ENCODE results near the gene CRTC1. TPM values are rescaled to one million over a fixed set of nuclear protein-coding genes. Genes with fewer than 3 reads are reported as not detected.

CRTC1 gene
- total and polyA plus RNA-seq, 4 donors, result 1.5 to 3.5 (median 1.9) TPM

DNA sequence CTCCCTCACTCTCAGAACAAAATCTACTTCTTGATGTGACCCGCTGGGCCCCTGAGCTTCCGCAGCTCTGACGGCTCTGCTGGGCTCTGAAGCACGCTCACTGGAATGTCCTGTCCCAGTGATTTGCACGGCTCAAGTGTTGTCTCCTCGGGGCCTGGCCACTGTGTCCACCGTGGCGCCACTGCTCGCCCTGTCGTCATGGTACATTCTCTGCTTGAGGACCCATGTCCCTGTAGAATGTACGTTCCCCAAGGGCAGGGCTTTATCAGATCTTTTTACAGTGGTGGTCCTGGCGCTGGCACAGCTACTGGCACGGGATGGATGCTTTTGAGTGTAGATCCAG is 34.5 kb upstream of the CRTC1 start:
- Histone ChIP-seq H3K36me3 (ENCODE audit: control insufficient read depth in 4 of 4, insufficient read depth in 3 of 4, low read depth in 1 of 4, low read length in 3 of 4) (no peaks in the 10 kb centered on the region), H3K27ac (ENCODE audit: low read depth in 1 of 2, low read length in 2 of 2) (peak overlapping the region; percentile 74 to 78), H3K27me3 (ENCODE audit: control insufficient read depth in 4 of 4, insufficient read depth in 4 of 4, low read length in 3 of 4) (no peaks in the 10 kb centered on the region), H3K4me1 (ENCODE audit: control insufficient read depth in 4 of 4, insufficient read depth in 4 of 4, low read length in 3 of 4) (peaks cover 0 to 14% (median 2%) of the 10 kb centered on the region in 4 donors), H3K9ac (ENCODE audit: low read depth in 1 of 2, low read length in 2 of 2) (no peak overlapping the region), H3K4me3 (ENCODE audit: low read depth in 1 of 3, low read length in 3 of 3) (no peak overlapping the region), H3K9me3 (ENCODE audit: control insufficient read depth in 4 of 4, low read length in 3 of 4) (no peaks in the 10 kb centered on the region)
- 83% methylated on average over 13 of the region's 13 CpGs for WGBS
- DNase-seq (ENCODE audit: low spot score), result no peak
- TF ChIP-seq, protein P1, sequence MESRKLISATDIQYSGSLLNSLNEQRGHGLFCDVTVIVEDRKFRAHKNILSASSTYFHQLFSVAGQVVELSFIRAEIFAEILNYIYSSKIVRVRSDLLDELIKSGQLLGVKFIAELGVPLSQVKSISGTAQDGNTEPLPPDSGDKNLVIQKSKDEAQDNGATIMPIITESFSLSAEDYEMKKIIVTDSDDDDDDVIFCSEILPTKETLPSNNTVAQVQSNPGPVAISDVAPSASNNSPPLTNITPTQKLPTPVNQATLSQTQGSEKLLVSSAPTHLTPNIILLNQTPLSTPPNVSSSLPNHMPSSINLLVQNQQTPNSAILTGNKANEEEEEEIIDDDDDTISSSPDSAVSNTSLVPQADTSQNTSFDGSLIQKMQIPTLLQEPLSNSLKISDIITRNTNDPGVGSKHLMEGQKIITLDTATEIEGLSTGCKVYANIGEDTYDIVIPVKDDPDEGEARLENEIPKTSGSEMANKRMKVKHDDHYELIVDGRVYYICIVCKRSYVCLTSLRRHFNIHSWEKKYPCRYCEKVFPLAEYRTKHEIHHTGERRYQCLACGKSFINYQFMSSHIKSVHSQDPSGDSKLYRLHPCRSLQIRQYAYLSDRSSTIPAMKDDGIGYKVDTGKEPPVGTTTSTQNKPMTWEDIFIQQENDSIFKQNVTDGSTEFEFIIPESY (IDR thresholded peaks at IDR 0.05), result no peak
- TF ChIP-seq SP1 (IDR thresholded peaks at IDR 0.05) (no peak), FOXA2 (IDR thresholded peaks at IDR 0.05) (no peak), YY1 (IDR thresholded peaks at IDR 0.05) (no peak), HNF4G (IDR thresholded peaks at IDR 0.05) (no peak), HNF4A (conservative IDR thresholded peaks at IDR 0.05) (no peak), FOXA1 (IDR thresholded peaks at IDR 0.05) (no peak), RAD21 (IDR thresholded peaks at IDR 0.05) (no peak), NR2F2 (IDR thresholded peaks at IDR 0.05) (no peak), TAF1 (conservative IDR thresholded peaks at IDR 0.05) (no peak), JUND (IDR thresholded peaks at IDR 0.05) (no peak), GABPA (IDR thresholded peaks at IDR 0.05 in 1 of 2, conservative IDR thresholded peaks at IDR 0.05 in 1 of 2) (no peak), RXRA (IDR thresholded peaks at IDR 0.05) (no peak)
- TF ChIP-seq, protein P2, sequence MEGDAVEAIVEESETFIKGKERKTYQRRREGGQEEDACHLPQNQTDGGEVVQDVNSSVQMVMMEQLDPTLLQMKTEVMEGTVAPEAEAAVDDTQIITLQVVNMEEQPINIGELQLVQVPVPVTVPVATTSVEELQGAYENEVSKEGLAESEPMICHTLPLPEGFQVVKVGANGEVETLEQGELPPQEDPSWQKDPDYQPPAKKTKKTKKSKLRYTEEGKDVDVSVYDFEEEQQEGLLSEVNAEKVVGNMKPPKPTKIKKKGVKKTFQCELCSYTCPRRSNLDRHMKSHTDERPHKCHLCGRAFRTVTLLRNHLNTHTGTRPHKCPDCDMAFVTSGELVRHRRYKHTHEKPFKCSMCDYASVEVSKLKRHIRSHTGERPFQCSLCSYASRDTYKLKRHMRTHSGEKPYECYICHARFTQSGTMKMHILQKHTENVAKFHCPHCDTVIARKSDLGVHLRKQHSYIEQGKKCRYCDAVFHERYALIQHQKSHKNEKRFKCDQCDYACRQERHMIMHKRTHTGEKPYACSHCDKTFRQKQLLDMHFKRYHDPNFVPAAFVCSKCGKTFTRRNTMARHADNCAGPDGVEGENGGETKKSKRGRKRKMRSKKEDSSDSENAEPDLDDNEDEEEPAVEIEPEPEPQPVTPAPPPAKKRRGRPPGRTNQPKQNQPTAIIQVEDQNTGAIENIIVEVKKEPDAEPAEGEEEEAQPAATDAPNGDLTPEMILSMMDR (IDR thresholded peaks at IDR 0.05; ENCODE audit: low read depth, low read length, missing input control), result no peak
- TF ChIP-seq, protein P3, sequence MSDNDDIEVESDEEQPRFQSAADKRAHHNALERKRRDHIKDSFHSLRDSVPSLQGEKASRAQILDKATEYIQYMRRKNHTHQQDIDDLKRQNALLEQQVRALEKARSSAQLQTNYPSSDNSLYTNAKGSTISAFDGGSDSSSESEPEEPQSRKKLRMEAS (IDR thresholded peaks at IDR 0.05), result no peak
- TF ChIP-seq, protein P4, sequence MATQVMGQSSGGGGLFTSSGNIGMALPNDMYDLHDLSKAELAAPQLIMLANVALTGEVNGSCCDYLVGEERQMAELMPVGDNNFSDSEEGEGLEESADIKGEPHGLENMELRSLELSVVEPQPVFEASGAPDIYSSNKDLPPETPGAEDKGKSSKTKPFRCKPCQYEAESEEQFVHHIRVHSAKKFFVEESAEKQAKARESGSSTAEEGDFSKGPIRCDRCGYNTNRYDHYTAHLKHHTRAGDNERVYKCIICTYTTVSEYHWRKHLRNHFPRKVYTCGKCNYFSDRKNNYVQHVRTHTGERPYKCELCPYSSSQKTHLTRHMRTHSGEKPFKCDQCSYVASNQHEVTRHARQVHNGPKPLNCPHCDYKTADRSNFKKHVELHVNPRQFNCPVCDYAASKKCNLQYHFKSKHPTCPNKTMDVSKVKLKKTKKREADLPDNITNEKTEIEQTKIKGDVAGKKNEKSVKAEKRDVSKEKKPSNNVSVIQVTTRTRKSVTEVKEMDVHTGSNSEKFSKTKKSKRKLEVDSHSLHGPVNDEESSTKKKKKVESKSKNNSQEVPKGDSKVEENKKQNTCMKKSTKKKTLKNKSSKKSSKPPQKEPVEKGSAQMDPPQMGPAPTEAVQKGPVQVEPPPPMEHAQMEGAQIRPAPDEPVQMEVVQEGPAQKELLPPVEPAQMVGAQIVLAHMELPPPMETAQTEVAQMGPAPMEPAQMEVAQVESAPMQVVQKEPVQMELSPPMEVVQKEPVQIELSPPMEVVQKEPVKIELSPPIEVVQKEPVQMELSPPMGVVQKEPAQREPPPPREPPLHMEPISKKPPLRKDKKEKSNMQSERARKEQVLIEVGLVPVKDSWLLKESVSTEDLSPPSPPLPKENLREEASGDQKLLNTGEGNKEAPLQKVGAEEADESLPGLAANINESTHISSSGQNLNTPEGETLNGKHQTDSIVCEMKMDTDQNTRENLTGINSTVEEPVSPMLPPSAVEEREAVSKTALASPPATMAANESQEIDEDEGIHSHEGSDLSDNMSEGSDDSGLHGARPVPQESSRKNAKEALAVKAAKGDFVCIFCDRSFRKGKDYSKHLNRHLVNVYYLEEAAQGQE (IDR thresholded peaks at IDR 0.05), result no peak
- TF ChIP-seq, protein P5, sequence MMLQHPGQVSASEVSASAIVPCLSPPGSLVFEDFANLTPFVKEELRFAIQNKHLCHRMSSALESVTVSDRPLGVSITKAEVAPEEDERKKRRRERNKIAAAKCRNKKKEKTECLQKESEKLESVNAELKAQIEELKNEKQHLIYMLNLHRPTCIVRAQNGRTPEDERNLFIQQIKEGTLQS (IDR thresholded peaks at IDR 0.05), result no peak

All from liver (tissue), 9 donors.